NCI-H2171 (cell line): Measurements from ENCODE around the gene PRKCB.

Source experiments
- DNase-seq: peaks from one replicate; lab custom pipeline; 2025; lab: John Stamatoyannopoulos, UW

Gene PRKCB

DNA sequence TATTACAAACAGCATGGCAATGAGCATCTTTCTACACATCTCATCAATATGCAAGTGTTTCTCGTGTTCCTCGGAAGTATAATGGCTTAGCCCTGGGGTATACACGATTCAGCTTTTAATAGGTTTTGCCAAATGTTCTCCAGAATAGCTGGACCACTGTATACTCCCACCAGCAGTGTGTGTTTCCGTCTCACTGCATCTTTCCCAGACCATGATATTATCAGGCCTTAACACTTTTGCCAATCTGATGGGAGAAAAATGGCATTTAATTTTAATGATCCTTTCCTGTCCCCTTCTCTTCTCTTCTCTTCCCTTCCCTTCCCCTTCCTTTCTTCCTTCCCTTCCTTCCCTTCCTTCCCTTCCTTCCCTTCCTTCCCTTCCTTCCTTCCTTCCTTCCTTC lies 30.8 kb downstream of the PRKCB start:
- DNase-seq = no peak

DNA sequence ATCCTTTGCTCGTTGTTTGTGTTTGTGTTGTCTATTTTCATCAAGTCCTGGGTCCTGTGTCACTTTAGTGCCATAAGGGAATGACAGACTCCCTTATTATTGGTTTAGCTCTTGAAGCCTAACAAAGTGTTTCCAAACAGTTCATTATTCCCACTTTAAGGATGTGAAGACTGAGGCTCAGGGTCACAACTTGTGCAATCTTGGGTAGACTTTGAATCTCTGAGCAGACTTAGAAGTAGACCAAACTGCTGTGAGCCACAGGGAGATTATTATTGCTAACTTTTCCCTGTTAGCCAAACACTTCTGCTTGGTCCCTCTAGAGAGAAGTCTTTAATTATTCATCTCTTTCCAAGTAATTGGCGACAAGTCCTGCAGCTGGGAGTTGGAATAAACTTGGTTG lies 31.8 kb downstream of the PRKCB start:
- no peak for DNase-seq

DNA sequence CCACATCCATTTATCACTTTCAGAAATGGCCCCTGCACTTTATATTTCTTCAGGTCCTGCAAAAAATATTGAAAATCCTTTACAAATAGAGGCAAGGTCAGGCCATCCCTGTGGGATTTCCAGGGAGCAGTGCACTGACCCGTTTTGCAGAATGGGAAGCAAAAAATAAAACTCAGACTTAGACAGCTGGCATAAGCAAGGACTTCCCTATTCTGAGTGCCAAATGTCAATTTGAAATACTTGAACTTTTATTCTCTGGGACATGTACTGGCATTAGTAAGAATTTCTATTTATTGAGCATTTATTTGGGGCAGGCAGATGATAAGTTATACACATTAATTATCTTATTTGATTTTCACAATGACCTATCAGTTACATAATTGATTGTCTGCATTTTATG lies 32.4 kb downstream of the PRKCB start:
- DNase-seq = no peak

DNA sequence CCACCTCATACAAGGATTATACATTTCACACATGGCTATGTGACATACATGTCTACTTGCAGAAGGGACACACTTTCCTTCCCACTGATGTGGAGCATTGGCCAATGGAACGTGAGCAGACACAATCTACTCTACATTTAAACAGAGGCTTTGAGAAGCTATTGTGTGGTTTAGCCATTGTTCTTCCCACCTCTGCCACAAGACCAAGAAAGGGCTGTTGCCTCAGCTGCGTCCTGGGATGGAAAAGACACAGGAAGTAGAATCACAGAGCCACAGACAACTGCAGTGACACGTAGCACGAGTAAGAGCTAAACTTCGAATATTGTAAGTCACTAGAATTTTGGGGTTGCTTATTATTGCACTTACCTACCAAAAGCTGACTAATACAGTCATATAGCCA lies 33.3 kb downstream of the PRKCB start:
- no peak for DNase-seq

DNA sequence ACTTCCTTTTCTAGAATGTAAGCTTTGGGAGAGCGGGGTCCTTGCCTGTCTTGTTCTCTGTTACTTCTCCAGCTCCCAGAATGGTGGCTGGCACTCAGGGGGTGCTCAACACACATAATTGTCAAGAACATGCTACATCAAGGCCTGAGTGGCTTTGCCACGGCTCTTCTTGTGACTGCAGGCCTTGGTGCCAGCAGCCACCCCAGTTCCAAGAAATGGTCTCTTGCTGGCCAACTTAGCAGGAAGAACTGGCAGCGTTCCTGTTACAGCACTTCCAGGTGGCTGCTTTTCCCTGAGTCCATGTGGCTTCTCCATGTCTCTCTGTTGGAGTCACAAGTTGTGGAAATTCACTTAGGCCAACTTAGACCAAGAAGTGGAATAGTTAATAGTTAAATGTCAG lies 36.1 kb downstream of the PRKCB start:
- DNase-seq = no peak

DNA sequence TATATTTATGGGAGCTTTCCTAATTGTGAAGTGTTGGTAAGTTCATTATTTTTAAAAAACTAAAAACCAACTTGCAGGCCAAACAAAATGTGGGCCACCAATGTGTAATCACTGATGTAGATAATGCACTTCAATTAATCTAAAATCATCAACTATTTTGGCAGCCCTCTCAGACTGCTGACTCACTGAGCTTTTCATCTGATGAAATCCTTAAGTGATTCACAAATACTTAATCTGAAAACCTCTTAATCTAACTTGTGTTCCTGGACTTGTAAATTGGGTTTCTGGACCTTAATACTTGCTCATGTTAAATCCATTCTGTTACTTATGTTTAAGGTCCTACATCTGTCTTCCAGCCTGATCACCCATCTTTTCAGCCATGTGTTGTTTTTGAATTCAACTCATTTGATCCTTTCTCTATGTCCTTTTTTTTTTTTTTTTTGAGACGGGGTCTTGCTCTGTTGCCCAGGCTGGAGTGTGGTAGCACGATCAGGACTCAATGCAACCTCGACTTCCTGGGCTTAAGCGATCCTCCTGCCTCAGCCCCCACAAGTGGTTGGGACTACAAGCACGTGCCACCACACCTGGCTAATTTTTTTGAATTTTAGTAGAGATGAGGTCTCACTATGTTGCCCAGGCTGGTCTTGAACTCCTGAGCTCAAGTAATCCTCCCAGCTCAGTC lies 39.0 kb downstream of the PRKCB start:
- DNase-seq = no peak

DNA sequence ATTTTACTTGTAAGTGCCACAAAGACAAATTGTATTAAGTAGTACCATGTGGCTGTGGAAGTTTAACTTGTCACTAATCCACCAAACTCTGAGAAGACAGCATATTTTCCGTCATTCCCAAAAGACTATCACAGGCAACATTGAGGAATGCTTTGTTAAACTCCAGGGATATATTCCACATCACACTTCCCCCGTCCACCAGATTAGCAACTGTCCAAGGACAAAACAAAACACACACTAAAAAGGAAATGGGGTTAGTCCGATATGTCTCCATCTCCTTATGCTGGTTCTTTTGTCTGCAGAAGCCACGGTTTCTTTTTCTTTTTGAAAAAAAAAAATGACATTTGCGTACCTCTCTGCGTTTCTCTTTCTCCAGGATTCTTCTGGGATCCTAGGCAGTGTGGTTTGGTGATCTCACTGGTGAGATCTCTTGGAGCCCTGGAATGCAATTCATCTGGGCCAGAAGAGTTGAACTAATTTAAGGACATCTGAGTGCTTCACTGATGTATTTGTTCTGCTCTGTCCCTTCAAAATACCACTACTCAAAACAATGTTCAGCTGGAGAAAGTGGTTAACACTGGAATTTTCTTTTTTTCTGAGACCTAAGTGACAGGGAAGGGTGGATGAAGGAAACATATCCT lies 40.6 kb downstream of the PRKCB start:
- no peak for DNase-seq

DNA sequence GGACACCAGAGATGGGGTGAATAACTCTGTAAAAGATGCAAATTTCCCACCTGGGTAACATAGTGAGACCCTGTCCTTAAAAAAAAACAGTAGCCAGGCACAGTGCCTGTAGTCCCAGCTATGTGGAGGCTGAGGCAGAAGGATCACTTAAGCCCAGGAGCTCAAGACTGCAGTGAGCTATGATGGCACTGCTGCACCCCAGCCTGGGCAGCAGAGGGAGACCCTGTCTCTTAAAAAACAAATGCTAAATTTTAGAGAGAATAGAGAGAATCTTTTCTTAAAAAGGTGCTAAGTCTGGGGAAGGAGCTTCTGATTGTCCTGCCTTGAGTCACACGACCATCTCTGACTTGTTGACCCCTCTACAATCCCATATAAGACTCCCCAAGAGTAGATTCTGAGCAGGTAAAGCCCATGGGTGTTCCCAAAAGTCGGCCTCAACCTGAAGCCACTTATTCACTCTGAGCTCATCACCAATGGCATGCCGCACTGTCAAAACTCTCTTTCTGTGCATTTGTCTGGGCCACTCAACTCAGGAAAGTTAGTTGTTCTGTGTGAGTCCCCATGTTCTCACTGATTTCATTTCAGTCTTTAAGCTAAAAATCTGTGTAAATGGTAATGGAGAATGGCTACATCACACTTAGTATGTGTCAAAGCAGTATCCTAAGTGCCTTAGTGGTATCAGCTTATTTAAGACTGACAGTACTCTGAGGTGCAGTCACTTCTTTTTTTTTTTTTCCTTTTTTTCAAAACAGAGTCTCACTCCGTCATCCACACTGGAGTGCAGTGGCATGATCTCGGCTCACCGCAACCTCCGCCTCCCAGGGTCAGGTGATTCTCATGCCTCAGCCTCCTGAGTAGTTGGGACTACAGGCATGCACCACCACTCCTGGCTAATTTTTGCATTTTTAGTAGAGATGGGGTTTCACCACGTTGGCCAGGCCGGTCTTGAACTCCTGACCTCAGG lies 41.6 kb downstream of the PRKCB start:
- DNase-seq = no peak

DNA sequence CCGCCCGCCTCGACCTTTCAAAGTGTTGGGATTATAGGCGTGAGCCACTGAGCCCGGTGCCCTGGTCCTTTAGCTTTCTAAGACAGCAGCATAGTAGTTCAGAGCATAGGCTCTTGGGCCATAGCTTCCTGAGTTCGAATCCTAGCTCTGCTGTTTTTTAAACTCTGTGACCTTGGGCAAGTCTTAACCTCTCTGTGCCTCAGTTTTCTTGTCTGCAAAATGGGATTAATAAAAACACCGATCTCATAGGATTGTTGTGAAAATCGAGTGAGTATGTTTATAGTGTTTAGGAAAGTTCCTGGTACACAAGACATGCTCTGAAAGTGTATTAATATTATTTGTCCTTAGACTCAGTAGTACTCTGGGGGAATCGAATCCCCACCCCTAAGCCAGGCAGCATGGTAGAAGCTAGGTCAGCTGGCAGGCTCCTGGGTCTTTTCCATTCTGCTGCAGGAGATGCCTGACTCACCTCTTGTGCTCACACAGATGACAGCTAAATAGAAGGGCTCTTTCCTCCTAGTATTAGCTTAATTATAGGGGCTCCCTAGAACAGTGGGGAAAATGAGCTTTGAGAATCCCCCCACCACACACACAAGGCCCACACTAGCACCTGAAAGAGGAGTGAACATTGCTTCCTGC lies 44.1 kb downstream of the PRKCB start:
- no peak for DNase-seq

DNA sequence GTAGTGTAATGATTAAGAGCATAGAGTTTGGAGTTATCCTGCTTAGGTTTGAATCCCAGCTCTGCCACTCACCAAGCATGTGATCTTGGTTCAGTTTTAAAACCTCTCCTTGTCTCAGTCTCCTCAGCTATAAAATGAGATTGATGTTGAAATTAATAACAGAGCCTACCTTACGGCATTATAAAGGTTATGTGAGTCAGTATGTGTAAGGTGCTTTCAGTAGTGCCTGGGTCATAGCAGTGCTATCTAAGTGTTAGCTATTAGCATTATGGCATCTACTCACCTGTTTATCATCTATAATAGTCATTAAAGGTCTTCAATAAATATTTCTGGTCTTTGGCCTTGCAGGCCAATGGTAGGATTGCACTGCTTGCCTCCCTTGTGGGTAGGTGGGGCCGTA lies 53.4 kb downstream of the PRKCB start:
- DNase-seq = no peak

DNA sequence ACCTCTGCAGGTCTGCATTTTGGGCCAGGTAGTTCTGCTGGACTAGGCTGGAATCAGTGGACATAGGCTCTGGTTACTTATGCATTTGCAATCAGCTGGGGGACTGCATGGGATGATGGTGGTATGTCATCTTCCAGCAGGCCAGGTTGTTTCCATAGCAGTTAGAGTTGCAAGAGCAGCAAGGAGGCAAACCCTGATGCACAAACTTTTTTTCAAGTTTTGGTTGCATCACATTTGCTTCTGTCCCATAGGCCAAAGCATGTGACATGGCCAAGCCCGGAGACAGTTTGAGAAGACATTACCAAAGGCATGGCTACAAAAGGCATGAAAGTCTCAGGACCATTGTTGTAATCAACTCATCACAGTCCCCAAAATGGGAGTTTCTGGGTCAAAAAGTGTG lies 58.2 kb downstream of the PRKCB start:
- DNase-seq = no peak

DNA sequence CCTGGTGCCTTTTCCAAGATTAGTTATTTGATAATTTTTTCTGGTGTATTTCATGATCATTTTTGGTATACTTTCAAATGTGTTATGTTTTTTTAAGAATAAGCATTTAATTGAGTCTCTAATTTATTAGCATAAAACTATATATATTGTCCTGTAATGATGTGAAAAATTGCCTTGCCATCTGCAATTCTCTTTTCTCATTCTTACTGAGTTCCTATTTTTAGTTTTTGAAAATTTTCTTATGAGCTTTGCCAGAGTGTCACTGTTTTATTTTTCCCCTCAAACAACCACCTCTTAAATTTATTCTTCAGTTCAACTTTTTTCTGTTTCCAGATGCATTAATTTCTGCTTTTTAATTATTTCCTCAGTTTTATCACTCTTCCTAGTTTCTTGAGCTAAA lies 59.3 kb downstream of the PRKCB start:
- no peak for DNase-seq

DNA sequence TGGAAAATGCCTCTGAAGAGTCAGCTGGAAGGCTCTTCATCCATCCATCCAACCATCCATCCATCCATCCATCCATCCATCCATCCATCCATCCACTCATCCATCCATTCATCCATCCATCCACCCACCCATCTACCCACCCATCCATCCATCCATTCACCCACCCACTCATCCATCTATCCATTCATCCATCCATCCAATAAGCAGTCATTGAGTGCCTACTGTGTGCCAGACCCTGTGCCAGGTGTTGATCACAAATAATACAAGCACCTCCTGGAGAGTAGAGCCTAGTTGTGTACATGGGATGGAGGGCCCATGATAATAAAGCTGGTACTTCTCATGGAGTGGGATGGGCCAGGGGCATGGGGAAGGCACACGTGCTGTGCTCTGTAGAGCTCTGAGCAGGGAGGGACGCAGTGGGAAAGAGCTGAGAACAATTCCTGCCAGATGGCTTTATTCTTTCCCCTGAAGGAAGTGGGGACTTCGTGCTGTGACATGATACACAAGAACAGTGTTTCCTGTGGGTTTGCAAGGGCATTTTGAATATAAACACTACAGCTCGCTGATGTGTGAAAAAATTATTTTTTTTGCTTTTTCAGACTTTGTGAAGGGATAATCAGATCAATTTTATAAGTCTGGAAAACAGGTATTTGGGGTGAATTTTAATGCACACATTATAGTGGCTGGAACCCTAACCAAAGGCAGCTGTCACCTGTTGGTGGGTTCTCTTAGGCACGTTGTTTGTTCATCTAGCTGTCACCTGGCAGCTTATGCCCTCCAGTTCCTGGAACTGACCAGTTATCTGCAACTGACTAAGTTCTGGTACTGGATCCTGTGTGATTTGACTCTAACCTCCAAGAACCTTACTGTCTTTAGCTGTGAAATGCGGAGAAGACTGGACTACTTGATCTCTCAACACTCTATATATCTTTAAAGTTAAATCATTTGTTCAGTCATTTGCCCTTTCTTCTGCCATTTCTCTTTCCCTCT lies 61.3 kb downstream of the PRKCB start:
- no peak for DNase-seq

DNA sequence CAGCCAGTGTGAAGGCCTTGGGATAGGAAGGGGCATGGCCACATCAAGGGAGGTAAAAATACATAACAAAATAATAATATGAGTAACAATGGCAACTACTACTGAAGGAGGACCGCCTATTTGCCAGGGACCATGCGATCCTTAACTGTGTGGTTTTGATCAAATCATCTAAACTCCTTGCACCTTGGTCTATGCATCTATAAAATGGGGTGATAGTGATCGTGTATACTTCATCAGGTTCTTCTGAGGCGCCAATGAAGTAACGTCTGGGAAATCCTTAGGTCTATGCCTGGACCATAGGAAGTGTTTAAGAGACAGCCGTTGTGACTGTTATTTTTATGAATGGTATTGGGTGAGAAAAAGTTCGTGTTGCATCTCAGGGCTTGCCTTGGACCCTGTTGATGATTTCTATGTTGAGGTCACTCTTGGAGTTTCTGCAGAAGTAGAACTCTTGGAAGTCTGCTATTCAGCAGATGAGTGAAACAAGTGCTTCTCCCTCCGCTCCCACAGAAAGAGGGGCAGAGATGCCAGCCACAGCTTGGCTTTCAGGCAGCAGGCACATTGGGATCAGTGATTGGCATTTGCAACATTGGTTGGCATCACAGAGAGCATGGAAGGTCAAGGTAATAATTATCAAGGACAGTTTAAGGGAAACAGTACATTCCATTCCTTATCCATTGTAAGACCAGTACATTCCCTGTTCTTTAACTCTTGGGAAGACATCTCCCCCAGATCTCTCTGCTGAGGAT lies 63.1 kb downstream of the PRKCB start:
- no peak for DNase-seq

DNA sequence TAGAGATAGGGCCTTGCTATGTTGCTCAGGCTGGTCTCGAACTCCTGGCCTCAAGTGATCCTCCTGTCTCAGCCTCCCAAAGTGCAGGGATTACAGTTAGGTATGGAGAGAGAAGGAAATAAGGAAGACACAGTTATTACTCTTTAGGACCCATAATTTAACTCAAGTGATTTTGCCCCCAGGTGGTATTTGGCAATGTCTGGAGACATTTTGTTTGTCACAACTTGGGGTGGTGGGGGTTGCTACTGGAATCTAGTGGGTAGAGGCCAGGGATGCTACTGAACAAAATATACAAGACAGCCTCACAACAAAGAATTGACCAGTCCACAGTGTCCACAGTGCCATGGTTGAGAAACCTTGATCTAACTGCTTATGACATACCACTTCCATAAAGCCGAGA lies 64.1 kb downstream of the PRKCB start:
- no peak for DNase-seq

DNA sequence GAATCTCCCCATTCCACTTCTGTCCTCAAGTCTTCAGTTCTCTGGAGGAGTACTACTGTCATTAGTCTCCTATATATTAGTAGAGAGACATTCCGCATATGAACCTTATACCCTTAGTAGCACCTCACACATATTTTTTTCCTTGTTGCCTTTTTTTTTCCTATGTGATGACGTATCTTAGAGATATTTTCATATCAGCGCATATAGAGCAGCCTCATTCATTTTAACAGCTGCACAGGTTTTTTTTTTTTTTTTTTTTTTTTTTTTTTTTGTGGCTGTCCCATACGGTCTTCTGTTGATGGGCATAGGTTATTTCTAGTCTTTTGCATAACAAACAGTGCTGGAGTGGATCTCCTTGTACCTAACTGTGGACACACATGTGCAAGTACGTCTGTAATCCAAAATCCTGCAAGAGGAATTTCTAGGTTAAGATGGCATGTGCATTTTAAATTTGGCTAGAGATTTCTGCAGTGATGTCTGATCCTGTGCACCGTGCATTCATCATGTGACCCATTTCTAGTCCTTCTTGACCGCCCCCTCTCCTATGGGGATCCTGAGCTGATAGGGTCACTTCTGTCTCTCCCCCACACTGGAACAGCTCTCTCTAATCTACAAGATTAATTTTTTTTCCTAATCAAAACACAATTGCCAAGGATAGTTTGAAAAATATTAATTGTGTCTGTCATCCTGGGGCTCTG lies 64.8 kb downstream of the PRKCB start:
- DNase-seq = no peak

DNA sequence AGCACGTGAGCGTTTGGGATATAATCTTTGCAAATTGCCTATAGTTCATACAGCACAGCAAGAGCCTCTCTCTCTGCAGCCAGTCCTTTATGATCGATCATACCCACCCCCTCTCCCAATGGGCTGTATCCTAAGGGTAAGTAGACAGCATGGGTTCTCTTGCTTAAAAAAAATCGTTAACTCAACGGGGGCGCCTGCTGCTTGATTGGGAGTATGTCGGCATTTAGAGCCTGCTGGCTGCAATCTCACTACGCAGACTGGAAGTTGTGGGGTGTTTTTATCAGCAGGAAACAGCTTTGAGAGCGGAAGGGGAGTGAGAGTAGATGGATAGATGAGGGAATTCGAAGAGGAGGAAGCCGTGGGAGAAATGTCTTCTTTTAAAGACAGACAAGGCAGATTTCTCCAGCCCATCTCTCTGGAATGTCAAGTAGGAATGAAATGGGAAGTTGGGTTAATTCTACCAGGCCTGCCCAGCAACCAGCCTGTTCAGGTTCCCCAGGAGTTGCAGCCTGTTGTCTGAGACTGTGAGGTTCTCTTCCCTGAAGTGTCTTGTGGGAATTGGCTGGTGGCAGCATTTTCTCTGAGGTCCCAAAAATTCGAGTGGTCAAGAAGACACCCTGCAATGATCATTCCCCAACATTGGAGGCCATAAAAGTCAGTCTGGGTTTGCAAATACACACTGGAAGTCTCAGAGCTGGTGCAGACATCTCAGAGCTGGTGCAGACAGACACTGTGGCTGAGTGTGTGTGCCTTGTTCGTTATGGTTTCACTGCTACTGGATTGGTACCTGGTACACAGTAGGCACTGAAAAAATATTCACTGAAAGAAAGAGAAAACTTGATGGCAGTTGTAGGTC lies 65.6 kb downstream of the PRKCB start:
- DNase-seq = no peak

DNA sequence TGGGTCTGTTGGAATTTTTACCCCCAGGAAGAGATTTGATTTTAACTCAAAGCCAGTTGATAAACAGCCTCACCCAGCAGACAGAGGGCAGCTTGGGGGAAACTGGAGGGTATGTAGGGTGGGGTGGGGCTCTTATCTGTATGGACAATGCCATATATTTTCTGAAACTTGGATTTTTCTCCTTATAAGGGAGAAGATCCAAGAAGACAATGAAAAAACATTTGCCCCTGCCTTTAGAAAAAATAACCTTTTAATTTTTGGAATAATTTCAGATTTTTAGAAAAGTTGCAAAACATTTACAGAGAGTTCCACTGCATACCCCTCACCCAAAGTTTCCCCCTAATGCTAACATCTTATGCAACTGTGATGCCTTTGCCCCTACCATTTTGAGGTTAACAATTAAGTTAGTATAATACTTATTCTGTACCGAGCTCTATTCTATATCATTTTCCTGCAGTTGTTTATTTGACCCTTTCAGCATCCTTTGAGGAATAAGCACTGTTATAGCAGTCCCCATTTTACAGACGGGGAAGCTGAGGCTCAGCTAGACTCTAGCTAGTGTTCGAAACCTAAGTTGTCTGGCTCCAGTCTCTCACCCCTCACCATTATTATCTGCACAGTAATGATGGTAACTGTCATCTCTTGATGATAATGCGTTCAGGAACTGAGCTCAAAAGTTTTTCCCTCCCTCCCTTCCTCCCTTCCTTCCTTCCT lies 66.4 kb downstream of the PRKCB start:
- DNase-seq = no peak
